Stimulated activated CD4-positive, alpha-beta T cell treated with anti-CD3 and anti-CD28 coated beads, Interleukin-12 subunit alpha, Interleukin-12 subunit beta, amount 100 ng/mL, for 48 hours (primary cell): Measurements from ENCODE around the gene CSPG4.
"Not testable (repeated sequence)": the region's sequence is repeated elsewhere in the genome, so short reads cannot be mapped to it uniquely, and the experiment has no call there.

Experiments used
- DNase-seq, 3 donors: peaks; one replicate each; pipeline ENCODE4 v3.0.0-alpha.2; 2020; ENCODE audit warnings: low read depth in 2 of 3, low spot score in 1 of 3

Gene CSPG4

GRCh38 chr15:75689429-75689828 lies 23.2 kb downstream of the CSPG4 start:
- DNase-seq, result not testable (repeated sequence)

- DNase-seq, result no peak
Observed at GRCh38 chr15:75688831-75689230, 23.8 kb downstream of the CSPG4 start.

- no peak for DNase-seq
Observed at GRCh38 chr15:75688278-75688557, 24.4 kb downstream of the CSPG4 start.

- no peak for DNase-seq
Observed at GRCh38 chr15:75687486-75688277, 25.0 kb downstream of the CSPG4 start.

- peak; percentile 72 to 84 (median 77) for DNase-seq
Observed at GRCh38 chr15:75686212-75686642, 26.4 kb downstream of the CSPG4 start.

- no peak for DNase-seq
Observed at GRCh38 chr15:75685195-75685594, 27.5 kb downstream of the CSPG4 start.

- no peak for DNase-seq
Observed at GRCh38 chr15:75684648-75685047, 28.0 kb downstream of the CSPG4 start.

- peak; percentile 51 to 65 (median 57) for DNase-seq
Observed at GRCh38 chr15:75683646-75684312, 28.9 kb downstream of the CSPG4 start.

GRCh38 chr15:75682181-75683135 lies 30.2 kb downstream of the CSPG4 start:
- DNase-seq, result no peak

GRCh38 chr15:75680007-75680789 lies 32.5 kb downstream of the CSPG4 start:
- DNase-seq, result no peak

- DNase-seq, result not testable (repeated sequence)
Observed at GRCh38 chr15:75678324-75678690, 34.3 kb downstream of the CSPG4 start.

- no peak for DNase-seq
Observed at GRCh38 chr15:75677465-75678323, 35.0 kb downstream of the CSPG4 start.

- no peak for DNase-seq
Observed at GRCh38 chr15:75676688-75677464, 35.8 kb downstream of the CSPG4 start.

GRCh38 chr15:75675579-75676404 lies 36.9 kb downstream of the CSPG4 start:
- DNase-seq, result no peak

GRCh38 chr15:75674366-75674765 lies 38.3 kb downstream of the CSPG4 start:
- DNase-seq, result no peak

GRCh38 chr15:75673426-75674235 lies 39.0 kb downstream of the CSPG4 start:
- no peak for DNase-seq

GRCh38 chr15:75672646-75673425 lies 39.8 kb downstream of the CSPG4 start:
- DNase-seq, result no peak
